SK-N-SH (cell line): ENCODE measurements around the gene G3BP1. TPM values are rescaled to one million over a fixed set of nuclear protein-coding genes. Genes with fewer than 3 reads are reported as not detected.

Source experiments
- CTCF ChIA-PET: fragments of 300-600, 350-600 bp; formaldehyde crosslinking; extraction: SDS; loops from one replicate; lab custom pipeline; 2021; lab: Yijun Ruan, JAX
- POLR2A ChIA-PET: fragments of 350-600 bp; sonication (Branson Sonifier 250); formaldehyde crosslinking; extraction: SDS; loops from one replicate; lab custom pipeline; 2020; ENCODE audit warnings: antibody characterized with exemption, inconsistent platforms; lab: Yijun Ruan, JAX
- DNase-seq: peaks from one replicate; pipeline ENCODE4 v3.0.0; 2012
- H2AFZ ChIP-seq: fragments of 200-600 bp; sonication (generic); 2 replicates; pipeline ENCODE4 v1.8.1; 2016; ENCODE audit warnings: antibody characterized with exemption, mild to moderate bottlenecking, low read depth
- H3F3A ChIP-seq: fragments of 200-600 bp; sonication (generic); replicated peaks from 2 replicates; pipeline ENCODE3; 2016; ENCODE audit warnings: antibody characterized with exemption, mild to moderate bottlenecking; ENCODE audit not compliant: insufficient read depth
- H3K27ac ChIP-seq, 2 experiments: fragments of 200-500 bp in 1 of 2; fragments of 200-600 bp in 1 of 2; sonication (Bioruptor generic) in 1 of 2; sonication (generic), shearing (Covaris generic) in 1 of 2; 2 replicates each; pipeline versions ENCODE4 v1.5.1 to v1.6.1; 2014 to 2016; ENCODE audit warnings: low read depth in 2 of 2, inconsistent platforms in 1 of 2, low read length in 1 of 2, mild to moderate bottlenecking in 1 of 2, mixed read lengths in 1 of 2
- H3K27me3 ChIP-seq: fragments of 200-600 bp; sonication (generic), shearing (Covaris generic); 2 replicates; pipeline ENCODE4 v1.6.1; 2016; ENCODE audit warnings: mixed run types; ENCODE audit not compliant: insufficient read depth
- H3K36me3 ChIP-seq, 2 experiments: fragments of 200-500 bp in 1 of 2; fragments of 200-600 bp in 1 of 2; sonication (Bioruptor generic) in 1 of 2; sonication (generic) in 1 of 2; replicated peaks in 1 of 2; 2 replicates each; pipeline versions ENCODE3 to v1.5.1; 2014 to 2016; ENCODE audit warnings: low read length in 1 of 2, mild to moderate bottlenecking in 1 of 2; ENCODE audit not compliant: insufficient read depth in 2 of 2, control insufficient read depth in 1 of 2
- H3K4me1 ChIP-seq, 2 experiments: fragments of 200-500 bp in 1 of 2; fragments of 200-600 bp in 1 of 2; sonication (Bioruptor generic) in 1 of 2; sonication (generic), shearing (Covaris generic) in 1 of 2; 2 replicates each; pipeline versions ENCODE4 v1.5.1 to v1.6.1; 2014 to 2016; ENCODE audit warnings: low read depth in 1 of 2, low read length in 1 of 2, mixed run types in 1 of 2; ENCODE audit not compliant: insufficient read depth in 2 of 2, control insufficient read depth in 1 of 2
- H3K4me2 ChIP-seq: fragments of 200-600 bp; sonication (generic), shearing (Covaris generic); 2 replicates; pipeline ENCODE4 v1.6.1; 2017; ENCODE audit warnings: mixed run types
- H3K4me3 ChIP-seq, 2 experiments: fragments of 200-500 bp in 1 of 2; fragments of 200-600 bp in 1 of 2; sonication (Bioruptor generic) in 1 of 2; sonication (generic), shearing (Covaris generic) in 1 of 2; 2 replicates each; pipeline versions ENCODE4 v1.5.1 to v1.8.1; 2014 to 2016; ENCODE audit warnings: low read depth in 2 of 2, inconsistent platforms in 1 of 2, low read length in 1 of 2, mild to moderate bottlenecking in 1 of 2, mixed read lengths in 1 of 2, moderate library complexity in 1 of 2
- H3K79me2 ChIP-seq: fragments of 200-600 bp; sonication (generic); 2 replicates; pipeline ENCODE4 v1.8.1; 2017; ENCODE audit warnings: mild to moderate bottlenecking; ENCODE audit not compliant: insufficient read depth
- H3K9ac ChIP-seq: fragments of 200-600 bp; sonication (generic); 2 replicates; pipeline ENCODE4 v1.6.1; 2017; ENCODE audit warnings: mixed run types
- H3K9me2 ChIP-seq: fragments of 200-600 bp; sonication (generic); 2 replicates; pipeline ENCODE4 v1.6.1; 2017; ENCODE audit warnings: mixed run types
- H3K9me3 ChIP-seq: fragments of 200-600 bp; sonication (generic); 2 replicates; pipeline ENCODE4 v1.6.1; 2017; ENCODE audit warnings: mixed run types, mild to moderate bottlenecking, moderate library complexity
- H4K20me1 ChIP-seq: fragments of 200-600 bp; sonication (generic); 2 replicates; pipeline ENCODE4 v1.6.1; 2017; ENCODE audit warnings: mild to moderate bottlenecking, mixed run types; ENCODE audit not compliant: insufficient read depth
- FOSL2 ChIP-seq: IDR thresholded peaks from 2 replicates; pipeline ENCODE4 v1.4.0; 2012; ENCODE audit warnings: low read depth, mild to moderate bottlenecking, moderate library complexity, borderline replicate concordance
- MEF2A ChIP-seq: IDR thresholded peaks from 2 replicates; pipeline ENCODE4 v1.4.0; 2012; ENCODE audit warnings: low read depth, borderline replicate concordance
- TAF1 ChIP-seq: IDR thresholded peaks from 2 replicates; pipeline ENCODE4 v1.6.1; 2012; ENCODE audit warnings: low read depth, mild to moderate bottlenecking, low read length, moderate library complexity, borderline replicate concordance
- USF2 ChIP-seq: fragments of 150-350 bp; IDR thresholded peaks from 2 replicates; pipeline ENCODE4 v1.6.1; 2017; ENCODE audit warnings: antibody characterized with exemption, low read length, low read depth, borderline replicate concordance
- ZBTB33 ChIP-seq: IDR thresholded peaks from 2 replicates; pipeline ENCODE4 v1.4.0; 2012; ENCODE audit warnings: low read depth, borderline replicate concordance
- WGBS: methylation state at CpG from one replicate; pipeline ENCODE4 v1.1.6; 2017; ENCODE audit warnings: low lambda C conversion rate; 5-methylcytosine and 5-hydroxymethylcytosine counted together
- polyA plus RNA-seq, 3 experiments: library from polyadenylated mRNA; depleted of rRNA; stranded (reverse); fragments of >200 nt; gene quantifications; 2 replicates each; pipeline ENCODE4 v1.2.3, GENCODE V29; 2012
- TF ChIP-seq, protein P1 (sequence below): IDR thresholded peaks from 2 replicates; pipeline ENCODE4; 2012

Gene G3BP1
- polyA plus RNA-seq, 1 of the 3 experiments (the other 2 are of a cell fraction), result 21.7 TPM

- TF ChIP-seq MEF2A (no peak), ZBTB33 (no peak), FOSL2 (no peak), USF2 (no peak)
- TF ChIP-seq, protein P1, sequence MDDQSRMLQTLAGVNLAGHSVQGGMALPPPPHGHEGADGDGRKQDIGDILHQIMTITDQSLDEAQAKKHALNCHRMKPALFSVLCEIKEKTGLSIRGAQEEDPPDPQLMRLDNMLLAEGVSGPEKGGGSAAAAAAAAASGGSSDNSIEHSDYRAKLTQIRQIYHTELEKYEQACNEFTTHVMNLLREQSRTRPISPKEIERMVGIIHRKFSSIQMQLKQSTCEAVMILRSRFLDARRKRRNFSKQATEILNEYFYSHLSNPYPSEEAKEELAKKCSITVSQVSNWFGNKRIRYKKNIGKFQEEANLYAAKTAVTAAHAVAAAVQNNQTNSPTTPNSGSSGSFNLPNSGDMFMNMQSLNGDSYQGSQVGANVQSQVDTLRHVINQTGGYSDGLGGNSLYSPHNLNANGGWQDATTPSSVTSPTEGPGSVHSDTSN, result no peak
- POLR2A ChIA-PET, result no interaction called here
- Histone ChIP-seq H3K4me3 (no peak overlapping the region), H3K27me3 (no peaks in the 10 kb centered on the region), H3K36me3 (peaks cover 71 to 91% of the 10 kb centered on the region in 2 experiments), H3K9ac (no peak overlapping the region), H3K4me1 (peaks cover 0 to 6% of the 10 kb centered on the region in 2 experiments; a peak in 1 of 4 replicates), H2AFZ (no peak overlapping the region), H3K9me3 (no peaks in the 10 kb centered on the region), H3K9me2 (no peaks in the 10 kb centered on the region), H3K79me2 (peaks cover 95% of the 10 kb centered on the region), H3F3A (peaks cover 35% of the 10 kb centered on the region), H3K27ac (no peak overlapping the region), H4K20me1 (peaks cover 39% of the 10 kb centered on the region), H3K4me2 (no peak overlapping the region)
- DNase-seq, result no peak
- 96% methylated on average over 3 of the region's 3 CpGs for WGBS
- CTCF ChIA-PET, result interaction anchor here (1.0 to 1.5 kb wide), 3 partner anchors 12 to 27 kb away, joined by 3 to 5 read pairs (median 3); no protein-coding TSS in a partner anchor
Measured at GRCh38 chr5:151798674-151799073, 26.9 kb downstream of the G3BP1 start.

GRCh38 chr5:151799407-151799806, 27.7 kb downstream of the G3BP1 start:
- peaks cover 0 to 6% of the 10 kb centered on the region in 2 experiments; a peak in 1 of 4 replicates for H3K4me1 ChIP-seq
- H3K36me3 ChIP-seq, result peaks cover 71 to 91% of the 10 kb centered on the region in 2 experiments
- no peak overlapping the region for H3K4me3 ChIP-seq
- peaks cover 95% of the 10 kb centered on the region for H3K79me2 ChIP-seq
- no peaks in the 10 kb centered on the region for H3K27me3 ChIP-seq
- H3K4me2 ChIP-seq, result no peak overlapping the region
- peaks cover 36% of the 10 kb centered on the region for H3F3A ChIP-seq
- H3K9me2 ChIP-seq, result no peaks in the 10 kb centered on the region
- no peak for DNase-seq
- H3K9me3 ChIP-seq, result no peaks in the 10 kb centered on the region
- WGBS, result 58% methylated on average over 3 of the region's 3 CpGs
- peaks cover 32% of the 10 kb centered on the region for H4K20me1 ChIP-seq
- H3K9ac ChIP-seq, result no peak overlapping the region
- H2AFZ ChIP-seq, result no peak overlapping the region
- POLR2A ChIA-PET, result no interaction called here
- TF ChIP-seq TAF1, result no peak
- TF ChIP-seq FOSL2, result peak; percentile 24; the same call in 1 of the 2 replicates
- peak overlapping the region in 1 of 2 experiments; percentile 8; a peak in 1 of 4 replicates for H3K27ac ChIP-seq
- CTCF ChIA-PET, result interaction anchor here (1.1 kb wide), 1 partner anchor 11 kb away, joined by 3 read pairs; no protein-coding TSS in a partner anchor
